SHP77 treated with DMSO at 0.1 percent for 48 hours (cell line): ENCODE results near the gene PAK3.

Experiments used
- DNase-seq: peaks from one replicate; lab custom pipeline; 2025; lab: John Stamatoyannopoulos, UW

The PAK3 gene

DNA sequence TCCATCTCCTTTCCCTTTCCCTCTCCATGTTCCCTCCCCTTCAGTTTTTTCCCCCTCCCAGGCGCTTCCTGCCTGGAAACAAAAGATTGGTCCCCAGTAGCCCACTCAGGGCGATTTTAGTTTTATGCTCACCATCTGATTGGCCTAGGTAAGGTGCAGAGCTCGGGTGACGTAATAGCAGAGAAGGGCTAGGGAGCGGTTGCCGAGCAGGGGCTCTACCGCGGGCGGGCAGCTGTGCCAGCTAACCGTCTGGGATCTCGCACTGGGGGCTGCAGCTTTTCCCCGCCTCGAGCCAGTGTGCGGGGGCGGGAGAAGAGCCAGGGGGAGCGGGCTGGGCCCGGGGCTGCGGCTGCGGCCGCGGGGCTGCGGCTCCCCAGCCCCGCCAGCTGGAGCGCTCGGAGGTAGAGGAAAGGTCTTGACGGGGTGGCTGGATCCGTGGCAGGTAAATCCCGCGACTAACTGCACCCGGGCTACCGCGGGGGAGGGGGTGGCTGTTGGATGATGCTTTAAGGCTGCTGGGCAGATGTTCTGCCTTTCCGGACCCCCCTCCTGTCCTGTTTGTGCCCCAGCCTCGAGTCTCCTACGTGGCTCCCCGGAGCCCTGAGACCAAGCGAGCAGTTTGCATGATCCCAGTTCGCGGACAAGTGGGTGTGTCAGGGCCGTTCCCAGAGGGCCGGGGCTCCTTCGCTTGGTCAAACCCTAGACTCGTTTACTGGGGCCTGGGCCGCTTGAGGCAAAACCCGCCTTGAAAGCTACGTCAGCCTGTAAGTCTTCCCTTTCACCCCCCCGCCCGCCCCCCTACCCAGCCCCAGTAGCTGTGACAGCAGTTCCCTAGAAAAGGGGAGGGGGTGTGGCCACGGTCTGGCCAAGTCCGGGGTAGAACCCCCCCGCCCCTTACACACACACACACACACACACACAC lies at the start of gene PAK3:
Gene PAK3 (plus strand): TSS at position 218 of the 922 bp plus-strand sequence. CDS start 26,913 bp downstream, outside the sequence.
- DNase-seq = peak; percentile 59

GRCh38 chrX:111047575-111047974 lies 48.4 kb upstream of the PAK3 start:
- DNase-seq = no peak

- DNase-seq = no peak
Observed at GRCh38 chrX:111052478-111052877, 43.5 kb upstream of the PAK3 start.

DNA sequence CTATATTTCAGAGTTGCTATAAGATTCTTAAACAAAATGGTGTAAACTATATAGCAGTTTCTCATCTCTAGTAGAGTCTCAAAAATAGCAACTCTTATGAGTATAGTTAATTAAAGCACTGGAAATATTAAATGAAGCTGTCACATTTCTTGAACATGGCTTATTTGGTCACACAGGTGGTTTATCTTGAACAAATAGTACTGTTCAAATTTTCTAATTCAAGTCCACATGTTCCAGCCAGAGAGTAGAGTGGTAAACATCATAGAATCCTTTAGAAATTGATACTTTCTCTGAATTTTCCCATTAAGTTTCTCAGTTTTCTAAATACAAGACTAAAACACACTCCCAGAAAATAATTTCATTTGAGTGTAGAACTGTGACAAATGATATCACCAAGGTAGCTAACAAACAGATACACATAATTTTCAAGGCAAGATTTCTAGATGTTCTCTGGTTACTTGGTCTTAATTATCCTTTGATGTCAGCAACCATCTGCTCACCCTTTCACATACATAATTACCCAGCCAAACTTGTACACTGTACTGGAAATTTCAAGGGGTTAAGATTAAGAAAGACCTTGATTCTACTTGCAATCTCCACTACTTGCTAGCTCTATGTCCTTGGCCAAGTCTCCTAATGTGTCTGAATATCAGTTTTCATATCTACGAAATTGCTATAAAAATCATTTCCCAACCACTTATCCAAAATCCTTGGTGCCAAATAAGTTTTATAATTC lies 24.3 kb upstream of the PAK3 start:
- DNase-seq = no peak

- DNase-seq = no peak
Observed at GRCh38 chrX:111083081-111083480, 12.9 kb upstream of the PAK3 start.

DNA sequence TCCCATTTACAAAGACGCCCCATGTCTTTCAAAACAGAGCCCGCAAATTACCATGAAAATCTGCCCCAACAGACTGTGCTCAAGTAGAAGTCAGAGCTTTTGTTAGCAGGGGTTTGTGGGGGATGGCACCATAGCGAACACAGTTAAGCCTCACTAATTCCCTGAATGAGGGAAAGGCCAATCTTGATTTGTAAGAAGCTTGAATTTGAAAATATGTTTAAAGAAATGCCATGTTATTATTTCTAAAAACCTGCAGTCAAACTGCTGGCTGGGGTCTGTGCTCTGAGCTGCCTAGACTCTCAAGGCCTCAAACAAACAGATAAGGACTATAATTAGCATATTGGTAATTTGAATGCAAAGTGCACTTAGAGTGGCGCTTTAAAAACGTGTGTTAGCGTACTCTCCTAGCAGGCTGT lies 9.4 kb upstream of the PAK3 start:
- DNase-seq = no peak

- DNase-seq = no peak
Observed at GRCh38 chrX:111088628-111089027, 7.4 kb upstream of the PAK3 start.

DNA sequence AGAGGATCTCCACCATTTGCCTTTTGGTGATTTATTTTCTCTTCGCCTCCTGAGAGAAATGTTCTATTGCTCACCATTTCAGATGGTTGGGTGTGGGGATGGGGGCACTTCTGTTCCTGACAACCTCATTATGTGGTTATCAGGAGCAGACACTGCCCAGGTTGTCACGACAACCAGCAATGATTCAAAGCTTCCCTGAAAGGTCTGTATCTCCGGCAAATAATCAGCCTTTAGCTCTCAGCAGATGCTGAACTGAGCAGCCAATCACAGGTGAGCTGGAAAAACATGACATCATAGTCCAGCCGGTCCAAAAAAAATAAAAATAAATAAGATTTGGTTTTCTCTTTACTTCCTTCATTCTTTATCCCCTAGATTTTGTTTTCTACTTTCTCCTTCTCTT lies 5.5 kb upstream of the PAK3 start:
- no peak for DNase-seq

- DNase-seq = peak; percentile 12
Observed at GRCh38 chrX:111098874-111099273, 2.9 kb downstream of the PAK3 start.

DNA sequence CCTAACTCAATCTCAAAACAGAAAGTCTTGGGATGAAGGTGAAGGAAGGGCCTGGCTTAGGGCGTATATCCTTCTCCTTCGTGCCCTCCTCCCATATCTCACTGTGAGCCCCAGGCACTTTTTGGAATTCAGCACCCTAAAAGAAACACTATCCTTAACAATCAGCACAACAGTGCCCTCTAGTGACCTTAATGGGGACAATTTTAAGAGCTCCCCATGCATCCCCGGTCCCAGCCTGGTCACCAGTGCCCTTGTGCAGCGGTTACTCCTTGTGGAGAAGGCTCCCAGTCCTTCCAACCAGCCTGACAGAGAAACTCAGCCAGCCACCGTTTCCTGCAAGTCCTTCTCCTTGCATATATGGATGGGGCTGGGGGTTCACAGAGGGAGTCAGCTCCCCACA lies 4.2 kb downstream of the PAK3 start:
- DNase-seq = no peak

DNA sequence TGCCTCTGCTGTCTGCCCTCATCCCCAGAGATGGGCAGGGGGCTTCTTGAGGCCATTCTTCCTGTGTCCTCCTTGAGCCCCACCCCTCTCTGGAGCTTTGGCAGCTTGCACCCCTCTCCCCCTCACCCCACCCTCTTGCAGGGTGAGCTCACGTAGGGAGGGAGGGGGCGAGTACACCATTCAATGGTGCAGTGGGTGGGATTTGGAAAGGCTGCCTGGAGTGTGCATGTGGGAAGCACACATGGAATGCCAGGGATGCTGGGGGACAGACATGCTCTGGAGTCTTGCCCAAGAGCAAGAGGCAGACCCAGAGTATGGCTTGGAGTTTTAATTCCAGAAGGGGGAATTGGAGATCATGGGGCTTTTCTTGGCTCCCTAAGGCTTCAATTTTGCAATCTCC lies 5.6 kb downstream of the PAK3 start:
- no peak for DNase-seq

DNA sequence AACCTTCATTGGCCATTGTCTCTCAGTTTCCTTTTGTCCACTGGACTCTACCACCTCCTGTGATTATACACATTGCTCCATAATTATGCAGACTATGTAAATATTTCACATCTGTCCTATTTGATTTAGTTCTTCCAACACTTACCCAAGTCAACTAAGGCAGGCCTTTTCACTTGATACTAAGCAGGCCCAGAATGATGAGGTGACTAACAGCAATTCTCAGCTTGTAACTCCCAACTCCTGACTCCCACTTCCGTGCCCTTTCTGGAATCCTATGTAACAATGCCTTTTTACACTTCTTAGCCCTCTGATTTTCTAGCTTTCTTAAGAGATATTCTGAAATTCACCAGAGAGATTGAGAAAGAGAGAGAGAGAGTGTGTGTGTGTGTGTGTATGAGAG lies 6.6 kb downstream of the PAK3 start:
- no peak for DNase-seq

- no peak for DNase-seq
Observed at GRCh38 chrX:111103246-111103645, 7.3 kb downstream of the PAK3 start.

DNA sequence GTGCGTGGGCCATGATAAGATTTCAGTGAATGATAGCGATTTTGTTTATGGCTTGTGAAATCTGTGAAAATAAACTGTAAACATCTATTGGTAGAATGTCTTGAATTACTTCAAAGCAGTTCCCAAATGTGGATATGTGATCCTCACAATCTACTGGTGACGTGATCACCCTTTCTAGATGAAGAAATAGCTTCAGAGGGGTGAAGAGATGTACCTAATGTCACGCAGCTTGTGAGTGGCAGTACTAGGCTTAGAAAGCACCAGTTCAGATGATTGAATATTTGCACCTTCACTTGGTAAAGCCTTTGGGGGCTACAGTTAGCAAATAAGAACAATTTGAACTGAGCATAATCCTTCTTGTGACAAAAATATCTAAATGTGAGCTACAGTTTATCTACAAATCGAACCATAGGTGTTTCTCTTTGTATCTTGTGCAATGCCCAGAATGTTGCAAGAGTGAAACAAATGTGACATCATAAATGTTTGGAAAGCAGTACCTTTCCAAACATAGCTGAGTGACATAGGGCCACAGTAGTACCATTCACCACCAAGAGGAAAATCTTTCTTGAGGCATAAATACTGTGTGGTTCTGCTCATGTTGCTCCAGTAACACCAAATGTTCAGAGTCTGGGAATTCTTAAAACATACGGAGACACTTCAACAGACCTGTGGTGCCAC lies 14.2 kb downstream of the PAK3 start:
- DNase-seq = no peak

DNA sequence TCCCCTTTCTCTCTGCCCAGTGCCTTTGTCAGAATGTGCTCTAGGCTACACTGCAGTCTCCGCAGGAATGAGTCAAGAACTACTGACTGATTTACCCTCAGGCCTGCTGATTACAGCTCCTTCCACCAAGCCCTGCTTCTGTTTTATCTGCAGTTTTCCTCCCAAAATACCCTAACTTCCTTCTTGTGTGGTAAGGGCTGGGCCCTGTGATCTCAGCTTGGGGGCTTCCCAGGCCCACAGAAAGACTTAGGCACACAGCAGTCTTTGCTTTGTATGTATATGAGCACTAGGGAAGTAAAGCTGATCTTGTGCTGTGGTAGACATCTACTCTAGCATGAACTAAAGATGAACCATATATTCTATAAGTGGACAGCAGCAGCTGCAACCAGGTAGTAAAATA lies 18.8 kb downstream of the PAK3 start:
- DNase-seq = no peak

- no peak for DNase-seq
Observed at GRCh38 chrX:111116666-111117065, 20.7 kb downstream of the PAK3 start.

GRCh38 chrX:111119341-111119740 lies 23.4 kb downstream of the PAK3 start:
- no peak for DNase-seq

DNA sequence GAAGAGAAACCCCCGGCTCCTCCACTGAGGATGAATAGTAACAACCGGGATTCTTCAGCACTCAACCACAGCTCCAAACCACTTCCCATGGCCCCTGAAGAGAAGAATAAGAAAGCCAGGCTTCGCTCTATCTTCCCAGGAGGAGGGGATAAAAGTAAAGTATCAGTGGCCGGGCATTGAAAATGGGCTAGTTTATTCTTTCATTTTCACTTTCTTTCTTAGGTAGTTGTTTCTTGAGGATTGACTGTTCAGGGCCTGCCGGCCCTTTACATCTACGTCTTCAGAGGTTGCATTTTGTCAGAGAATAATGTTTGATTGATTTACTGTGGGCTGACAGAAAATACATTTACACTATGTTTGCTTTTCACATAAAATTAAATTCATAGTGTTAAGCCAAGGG lies 27.1 kb downstream of the PAK3 start:
- no peak for DNase-seq

DNA sequence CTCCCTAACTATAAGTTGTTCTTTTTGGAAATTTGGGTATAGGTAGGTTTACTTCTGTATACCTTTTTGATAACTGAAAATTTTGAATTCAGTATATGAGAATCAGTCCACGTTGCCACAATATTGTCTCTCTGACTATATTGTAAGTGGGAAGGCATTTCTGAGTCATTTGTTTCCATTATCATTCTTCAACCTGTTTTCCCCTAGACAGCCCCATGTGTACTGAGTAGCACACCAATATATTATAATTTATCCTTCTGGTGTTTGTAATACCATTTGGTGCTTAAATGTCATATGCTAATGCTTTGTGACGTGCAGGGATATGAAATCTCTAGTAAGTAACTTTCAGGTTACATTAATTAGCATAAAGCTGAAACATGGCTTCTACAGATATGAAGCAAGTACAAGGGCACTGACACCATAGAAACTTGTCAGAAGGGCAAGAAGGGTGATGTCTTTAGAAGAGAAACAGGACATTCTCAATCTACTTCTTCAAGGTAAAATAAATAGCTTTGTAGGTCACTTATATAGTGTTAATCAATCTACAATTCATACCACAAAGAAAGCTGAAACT lies 27.7 kb downstream of the PAK3 start:
- DNase-seq = no peak

- DNase-seq = no peak
Observed at GRCh38 chrX:111124418-111124817, 28.4 kb downstream of the PAK3 start.

GRCh38 chrX:111127038-111127437 lies 31.0 kb downstream of the PAK3 start:
- no peak for DNase-seq

DNA sequence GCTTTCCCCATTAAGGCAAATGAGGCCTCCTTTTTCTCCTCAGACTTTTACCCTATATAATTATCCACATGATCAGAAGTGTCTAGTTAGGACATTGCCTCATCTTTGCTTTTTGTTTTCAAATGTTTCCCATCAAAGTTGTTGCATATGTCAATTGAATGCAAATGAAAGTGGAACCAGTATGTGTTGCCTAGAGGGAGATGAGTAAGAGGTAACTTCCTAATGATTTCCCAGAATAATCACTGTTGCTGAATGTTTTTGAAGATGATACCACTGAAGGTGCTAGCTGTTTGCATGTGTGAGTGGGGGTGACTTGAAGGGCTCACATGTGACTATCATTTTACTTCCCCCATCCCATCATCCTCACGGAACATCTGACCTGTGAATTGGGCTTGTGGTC lies 33.9 kb downstream of the PAK3 start:
- DNase-seq = no peak
